GM12878 (cell line): ENCODE data around the gene CFHR4.

Experiments used
- ATF3 ChIP-seq: IDR thresholded peaks from 2 replicates; pipeline ENCODE4 v1.6.1; 2011; ENCODE audit warnings: low read depth, mild to moderate bottlenecking, low read length, moderate library complexity, borderline replicate concordance; ENCODE audit errors: extremely low read depth
- EED ChIP-seq: sonication (generic); IDR thresholded peaks from 2 replicates; pipeline ENCODE4 v1.6.1; 2016; ENCODE audit warnings: antibody characterized with exemption, low read depth
- PKNOX1 ChIP-seq: fragments of 450-650 bp; IDR thresholded peaks from 2 replicates; pipeline ENCODE4 v1.6.1; 2016; ENCODE audit warnings: mild to moderate bottlenecking
- PML ChIP-seq: IDR thresholded peaks from 2 replicates; pipeline ENCODE4 v1.6.1; 2012; ENCODE audit warnings: low read length, inconsistent platforms
- POLR2AphosphoS5 ChIP-seq: IDR thresholded peaks from 2 replicates; pipeline ENCODE4 v1.6.1; 2011; ENCODE audit warnings: mild to moderate bottlenecking, low read length, inconsistent platforms
- RAD21 ChIP-seq: IDR thresholded peaks from 2 replicates; pipeline ENCODE4 v1.6.1; 2011; ENCODE audit warnings: mild to moderate bottlenecking, low read depth, low read length, moderate library complexity; ENCODE audit not compliant: insufficient read depth
- RBBP5 ChIP-seq: fragments of 200-600 bp; sonication (generic); conservative IDR thresholded peaks from 2 replicates; pipeline ENCODE4 v1.6.1; 2016
- REST ChIP-seq: IDR thresholded peaks from 2 replicates; pipeline ENCODE4 v1.6.1; 2012; ENCODE audit warnings: mild to moderate bottlenecking, low read depth, low read length
- SMC3 ChIP-seq: IDR thresholded peaks from 2 replicates; pipeline ENCODE4 v1.6.1; 2011; ENCODE audit warnings: low read length, improper control_type of control experiment, borderline replicate concordance
- SRF ChIP-seq, 2 experiments: IDR thresholded peaks; 2 replicates each; pipeline ENCODE4 v1.6.1; 2011; ENCODE audit warnings: low read depth in 2 of 2, low read length in 2 of 2, mild to moderate bottlenecking in 1 of 2, moderate library complexity in 1 of 2
- SUPT20H ChIP-seq: IDR thresholded peaks from 2 replicates; pipeline ENCODE4 v1.6.1; 2011; ENCODE audit warnings: low read depth, mild to moderate bottlenecking, low read length, moderate library complexity, borderline replicate concordance; ENCODE audit not compliant: control insufficient read depth
- TAF1 ChIP-seq: IDR thresholded peaks from 2 replicates; pipeline ENCODE4 v1.6.1; 2011; ENCODE audit warnings: mild to moderate bottlenecking, low read depth, low read length, borderline replicate concordance
- ZBTB11 ChIP-seq: fragments of 450-650 bp; formaldehyde crosslinking; IDR thresholded peaks from 2 replicates; pipeline ENCODE4 v1.5.0; 2022; ENCODE audit warnings: mild to moderate bottlenecking, missing genetic modification characterization
- ZBTB40 ChIP-seq: fragments of 450-650 bp; IDR thresholded peaks from 2 replicates; pipeline ENCODE4 v1.6.1; 2016; ENCODE audit warnings: mild to moderate bottlenecking, moderate library complexity, borderline replicate concordance

- TF ChIP-seq PML (no peak), SUPT20H (no peak), EED (no peak), RAD21 (no peak), ATF3 (no peak), SRF (IDR thresholded peaks at IDR 0.05; ENCODE audit: low read depth in 2 of 2, low read length in 2 of 2) (no peak), RBBP5 (no peak), ZBTB11 (CRISPR knock-in tag) (no peak), POLR2AphosphoS5 (no peak), ZBTB40 (no peak), SMC3 (no peak), REST (no peak), TAF1 (no peak), PKNOX1 (no peak)
These were observed 2.8 kb downstream of the CFHR4 start for GRCh38 chr1:196890668-196891067.
